WTC11 (cell line): ENCODE measurements around the gene CLCN4. TPM values are rescaled to one million over a fixed set of nuclear protein-coding genes. Genes with fewer than 3 reads are reported as not detected.

Experiments
- ATAC-seq: fragments of 200-7000 bp; cut with Tn5 transposase; 2 replicates; pipeline ENCODE4 v1.10.0; 2021; ENCODE audit warnings: mild to moderate bottlenecking, moderate library complexity
- CTCF ChIA-PET: fragments of 300-600 bp; sonication (Branson Sonifier 250); formaldehyde crosslinking; loops from one replicate; lab custom pipeline; 2021; ENCODE audit warnings: antibody characterized with exemption; lab: Charles Lee
- POLR2A ChIA-PET: fragments of 350-600 bp; sonication (Branson Sonifier 250); formaldehyde crosslinking; loops from one replicate; lab custom pipeline; 2021; ENCODE audit warnings: antibody characterized with exemption; lab: Charles Lee
- DNase-seq: peaks from one replicate; pipeline ENCODE4 v3.0.0; 2021; ENCODE audit warnings: low spot score
- H3K27ac Mint-ChIP-seq: 2 replicates; pipeline ENCODE4 v1.8.0; 2021; ENCODE audit warnings: mixed read lengths
- H3K27me3 Mint-ChIP-seq: 2 replicates; pipeline ENCODE4 v1.8.0; 2021; ENCODE audit warnings: low read depth, mild to moderate bottlenecking, moderate library complexity, mixed read lengths
- H3K36me3 Mint-ChIP-seq: 2 replicates; pipeline ENCODE4 v1.8.0; 2021; ENCODE audit warnings: mixed read lengths
- H3K4me1 Mint-ChIP-seq: 2 replicates; pipeline ENCODE4 v1.8.0; 2022; ENCODE audit warnings: mixed read lengths
- H3K4me3 Mint-ChIP-seq: 2 replicates; pipeline ENCODE4 v1.8.0; 2021; ENCODE audit warnings: mild to moderate bottlenecking, moderate library complexity, mixed read lengths
- H3K9me3 Mint-ChIP-seq: 2 replicates; pipeline ENCODE4 v1.8.0; 2021; ENCODE audit warnings: mixed read lengths
- EMX1 ChIP-seq: fragments of 250-450 bp; sonication (Bioruptor Pico); IDR thresholded peaks from 2 replicates; pipeline ENCODE4 v1.8.0; 2021; ENCODE audit warnings: mild to moderate bottlenecking
- FOXJ3 ChIP-seq: sonication (generic); formaldehyde crosslinking; IDR thresholded peaks from 2 replicates; pipeline ENCODE4 v1.9.0; 2021; ENCODE audit warnings: missing genetic modification reagents, mild to moderate bottlenecking, borderline replicate concordance
- NFATC4 ChIP-seq: fragments of 250-450 bp; sonication (Bioruptor Pico); IDR thresholded peaks from 2 replicates; pipeline ENCODE4 v1.9.0; 2021; ENCODE audit warnings: mild to moderate bottlenecking
- NR1H2 ChIP-seq: sonication (generic); formaldehyde crosslinking; IDR thresholded peaks from 2 replicates; pipeline ENCODE4 v1.9.0; 2021; ENCODE audit warnings: mild to moderate bottlenecking, moderate library complexity, missing genetic modification reagents
- SMAD4 ChIP-seq: sonication (generic); formaldehyde crosslinking; IDR thresholded peaks from 2 replicates; pipeline ENCODE4 v1.8.0; 2022; ENCODE audit warnings: mild to moderate bottlenecking, missing genetic modification reagents
- SP1 ChIP-seq: sonication (generic); formaldehyde crosslinking; conservative IDR thresholded peaks from 2 replicates; pipeline ENCODE4 v1.8.1; 2022; ENCODE audit warnings: missing genetic modification reagents
- STAT6 ChIP-seq: sonication (generic); formaldehyde crosslinking; conservative IDR thresholded peaks from 2 replicates; pipeline ENCODE4 v1.8.1; 2023; ENCODE audit warnings: mild to moderate bottlenecking, low read depth, missing genetic modification reagents, moderate library complexity
- TEAD1 ChIP-seq: sonication (generic); formaldehyde crosslinking; IDR thresholded peaks from 2 replicates; pipeline ENCODE4 v1.8.0; 2022; ENCODE audit warnings: mild to moderate bottlenecking, missing genetic modification reagents
- TP53 ChIP-seq: sonication (generic); formaldehyde crosslinking; IDR thresholded peaks from 2 replicates; pipeline ENCODE4 v1.8.1; 2023; ENCODE audit warnings: mild to moderate bottlenecking, missing genetic modification reagents
- USF2 ChIP-seq: sonication (generic); formaldehyde crosslinking; IDR thresholded peaks from 2 replicates; pipeline ENCODE4 v1.8.1; 2023; ENCODE audit warnings: mild to moderate bottlenecking, missing genetic modification reagents, moderate library complexity
- ZNF219 ChIP-seq: sonication (generic); formaldehyde crosslinking; IDR thresholded peaks from 2 replicates; pipeline ENCODE4 v1.8.0; 2023; ENCODE audit warnings: missing genetic modification reagents, mild to moderate bottlenecking, borderline replicate concordance
- ZNF532 ChIP-seq: fragments of 250-450 bp; sonication (Bioruptor Pico); IDR thresholded peaks from 2 replicates; pipeline ENCODE4 v1.9.0; 2021; ENCODE audit warnings: mild to moderate bottlenecking, borderline replicate concordance
- total RNA-seq: library from RNA; stranded (reverse); gene quantifications from 3 replicates; pipeline ENCODE4 v1.2.3, GENCODE V29; 2021
- TF ChIP-seq, protein P1 (sequence below): sonication (generic); formaldehyde crosslinking; IDR thresholded peaks from 2 replicates; pipeline ENCODE4 v1.8.0; 2023; ENCODE audit warnings: missing genetic modification reagents, mild to moderate bottlenecking, borderline replicate concordance
- TF ChIP-seq, protein P2 (sequence below): sonication (generic); formaldehyde crosslinking; IDR thresholded peaks from 2 replicates; pipeline ENCODE4 v1.8.1; 2023; ENCODE audit warnings: mild to moderate bottlenecking, missing genetic modification reagents, borderline replicate concordance

The CLCN4 gene
- total RNA-seq, 1 experiment from 2014 or later: 8.9 TPM

- TF ChIP-seq SMAD4 (no peak), USF2 (CRISPR knock-in tag) (peak; percentile 87), NFATC4 (CRISPR knock-in tag) (no peak)
Observed at GRCh38 chrX:10173331-10173900, 16.6 kb downstream of the CLCN4 start (continued).

DNA sequence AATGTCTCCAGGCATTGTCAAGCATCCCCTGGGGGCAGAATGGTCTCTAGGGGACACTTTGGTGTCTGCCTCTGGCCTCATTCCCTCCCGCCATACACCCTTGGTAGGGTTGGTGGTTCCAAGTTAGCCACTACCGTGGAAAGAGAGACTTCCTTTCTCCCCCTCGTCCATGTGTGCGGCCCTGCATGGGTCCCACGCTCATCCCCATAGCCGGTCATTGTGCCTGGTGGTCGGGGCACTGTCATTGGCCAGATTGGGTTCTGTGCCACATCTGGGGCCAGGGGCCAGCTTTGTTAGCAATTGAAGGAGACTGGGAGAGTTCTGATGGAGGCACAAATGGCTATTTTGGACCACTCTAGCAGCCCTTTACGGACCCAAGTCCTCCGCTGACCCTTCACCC is 17.3 kb downstream of the CLCN4 start:
- H3K36me3 Mint-ChIP-seq: no peaks in the 10 kb centered on the region
- DNase-seq (no peak), ATAC-seq (no peak)
- peak overlapping the region; percentile 65 for H3K4me3 Mint-ChIP-seq
- no peaks in the 10 kb centered on the region; the same call in 1 of the 2 replicates for H3K27me3 Mint-ChIP-seq
- CTCF ChIA-PET: interaction anchor here (0.9 to 1.6 kb wide), 3 partner anchors 15 to 54 kb away, joined by 3 to 4 read pairs (median 4); no protein-coding TSS in a partner anchor
- H3K4me1 Mint-ChIP-seq: peaks cover 35% of the 10 kb centered on the region
- TF ChIP-seq TEAD1 (CRISPR knock-in tag) (no peak), ZNF532 (CRISPR knock-in tag) (no peak), FOXJ3 (CRISPR knock-in tag) (no peak), SP1 (CRISPR knock-in tag) (no peak), NR1H2 (CRISPR knock-in tag) (no peak), STAT6 (CRISPR knock-in tag) (no peak), ZNF219 (CRISPR knock-in tag) (no peak), EMX1 (no peak), TP53 (CRISPR knock-in tag) (no peak)
- TF ChIP-seq, protein P1, sequence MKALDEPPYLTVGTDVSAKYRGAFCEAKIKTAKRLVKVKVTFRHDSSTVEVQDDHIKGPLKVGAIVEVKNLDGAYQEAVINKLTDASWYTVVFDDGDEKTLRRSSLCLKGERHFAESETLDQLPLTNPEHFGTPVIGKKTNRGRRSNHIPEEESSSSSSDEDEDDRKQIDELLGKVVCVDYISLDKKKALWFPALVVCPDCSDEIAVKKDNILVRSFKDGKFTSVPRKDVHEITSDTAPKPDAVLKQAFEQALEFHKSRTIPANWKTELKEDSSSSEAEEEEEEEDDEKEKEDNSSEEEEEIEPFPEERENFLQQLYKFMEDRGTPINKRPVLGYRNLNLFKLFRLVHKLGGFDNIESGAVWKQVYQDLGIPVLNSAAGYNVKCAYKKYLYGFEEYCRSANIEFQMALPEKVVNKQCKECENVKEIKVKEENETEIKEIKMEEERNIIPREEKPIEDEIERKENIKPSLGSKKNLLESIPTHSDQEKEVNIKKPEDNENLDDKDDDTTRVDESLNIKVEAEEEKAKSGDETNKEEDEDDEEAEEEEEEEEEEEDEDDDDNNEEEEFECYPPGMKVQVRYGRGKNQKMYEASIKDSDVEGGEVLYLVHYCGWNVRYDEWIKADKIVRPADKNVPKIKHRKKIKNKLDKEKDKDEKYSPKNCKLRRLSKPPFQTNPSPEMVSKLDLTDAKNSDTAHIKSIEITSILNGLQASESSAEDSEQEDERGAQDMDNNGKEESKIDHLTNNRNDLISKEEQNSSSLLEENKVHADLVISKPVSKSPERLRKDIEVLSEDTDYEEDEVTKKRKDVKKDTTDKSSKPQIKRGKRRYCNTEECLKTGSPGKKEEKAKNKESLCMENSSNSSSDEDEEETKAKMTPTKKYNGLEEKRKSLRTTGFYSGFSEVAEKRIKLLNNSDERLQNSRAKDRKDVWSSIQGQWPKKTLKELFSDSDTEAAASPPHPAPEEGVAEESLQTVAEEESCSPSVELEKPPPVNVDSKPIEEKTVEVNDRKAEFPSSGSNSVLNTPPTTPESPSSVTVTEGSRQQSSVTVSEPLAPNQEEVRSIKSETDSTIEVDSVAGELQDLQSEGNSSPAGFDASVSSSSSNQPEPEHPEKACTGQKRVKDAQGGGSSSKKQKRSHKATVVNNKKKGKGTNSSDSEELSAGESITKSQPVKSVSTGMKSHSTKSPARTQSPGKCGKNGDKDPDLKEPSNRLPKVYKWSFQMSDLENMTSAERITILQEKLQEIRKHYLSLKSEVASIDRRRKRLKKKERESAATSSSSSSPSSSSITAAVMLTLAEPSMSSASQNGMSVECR (CRISPR knock-in tag): no peak
- TF ChIP-seq, protein P2, sequence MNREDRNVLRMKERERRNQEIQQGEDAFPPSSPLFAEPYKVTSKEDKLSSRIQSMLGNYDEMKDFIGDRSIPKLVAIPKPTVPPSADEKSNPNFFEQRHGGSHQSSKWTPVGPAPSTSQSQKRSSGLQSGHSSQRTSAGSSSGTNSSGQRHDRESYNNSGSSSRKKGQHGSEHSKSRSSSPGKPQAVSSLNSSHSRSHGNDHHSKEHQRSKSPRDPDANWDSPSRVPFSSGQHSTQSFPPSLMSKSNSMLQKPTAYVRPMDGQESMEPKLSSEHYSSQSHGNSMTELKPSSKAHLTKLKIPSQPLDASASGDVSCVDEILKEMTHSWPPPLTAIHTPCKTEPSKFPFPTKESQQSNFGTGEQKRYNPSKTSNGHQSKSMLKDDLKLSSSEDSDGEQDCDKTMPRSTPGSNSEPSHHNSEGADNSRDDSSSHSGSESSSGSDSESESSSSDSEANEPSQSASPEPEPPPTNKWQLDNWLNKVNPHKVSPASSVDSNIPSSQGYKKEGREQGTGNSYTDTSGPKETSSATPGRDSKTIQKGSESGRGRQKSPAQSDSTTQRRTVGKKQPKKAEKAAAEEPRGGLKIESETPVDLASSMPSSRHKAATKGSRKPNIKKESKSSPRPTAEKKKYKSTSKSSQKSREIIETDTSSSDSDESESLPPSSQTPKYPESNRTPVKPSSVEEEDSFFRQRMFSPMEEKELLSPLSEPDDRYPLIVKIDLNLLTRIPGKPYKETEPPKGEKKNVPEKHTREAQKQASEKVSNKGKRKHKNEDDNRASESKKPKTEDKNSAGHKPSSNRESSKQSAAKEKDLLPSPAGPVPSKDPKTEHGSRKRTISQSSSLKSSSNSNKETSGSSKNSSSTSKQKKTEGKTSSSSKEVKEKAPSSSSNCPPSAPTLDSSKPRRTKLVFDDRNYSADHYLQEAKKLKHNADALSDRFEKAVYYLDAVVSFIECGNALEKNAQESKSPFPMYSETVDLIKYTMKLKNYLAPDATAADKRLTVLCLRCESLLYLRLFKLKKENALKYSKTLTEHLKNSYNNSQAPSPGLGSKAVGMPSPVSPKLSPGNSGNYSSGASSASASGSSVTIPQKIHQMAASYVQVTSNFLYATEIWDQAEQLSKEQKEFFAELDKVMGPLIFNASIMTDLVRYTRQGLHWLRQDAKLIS (CRISPR knock-in tag): no peak
- no peaks in the 10 kb centered on the region for H3K9me3 Mint-ChIP-seq
- POLR2A ChIA-PET: interaction anchor here (0.7 to 1.1 kb wide), 2 partner anchors 18 to 445 kb away, joined by 4 read pairs; partner anchors contain the start of gene CLCN4
- H3K27ac Mint-ChIP-seq: peak overlapping the region; percentile 99
